NCI-H345 (cell line): Measurements from ENCODE around the gene SCYGR7.

Experiments
- DNase-seq: peaks from one replicate; lab custom pipeline; 2025; lab: John Stamatoyannopoulos, UW

The SCYGR7 gene

DNA sequence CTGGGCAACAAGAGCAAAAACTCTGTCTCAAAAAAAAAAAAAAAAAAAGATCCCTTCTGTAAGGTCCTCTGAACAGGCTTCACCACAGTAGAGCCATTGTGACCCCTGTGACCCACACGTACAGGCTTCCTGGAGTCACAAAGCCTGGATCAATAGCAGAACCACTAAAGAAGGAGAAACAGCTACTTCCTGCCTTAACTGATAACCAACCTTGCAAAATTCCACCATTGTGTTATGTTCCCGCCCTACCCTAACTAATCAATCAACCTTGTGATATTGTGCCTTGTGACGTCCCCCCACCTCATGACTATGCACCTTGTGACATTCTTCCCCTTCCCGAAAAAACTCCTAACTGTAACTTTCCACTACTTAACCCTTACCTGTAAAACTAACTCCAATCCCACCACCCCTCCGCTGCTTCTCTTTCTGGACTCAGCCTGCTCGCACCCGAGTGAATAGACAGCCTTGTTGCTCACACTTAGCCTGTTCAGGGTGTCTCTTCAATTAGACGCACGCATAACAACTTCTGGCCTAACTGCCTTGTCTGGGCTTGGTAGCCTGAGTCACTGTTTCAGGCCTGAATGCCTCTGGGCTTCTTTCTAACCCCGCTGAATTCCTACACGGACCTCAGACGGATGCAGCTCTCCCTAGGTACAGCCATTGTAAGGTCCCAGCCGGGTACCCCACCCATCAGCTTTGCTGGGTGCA lies 31.4 kb downstream of the SCYGR7 start:
- no peak for DNase-seq

DNA sequence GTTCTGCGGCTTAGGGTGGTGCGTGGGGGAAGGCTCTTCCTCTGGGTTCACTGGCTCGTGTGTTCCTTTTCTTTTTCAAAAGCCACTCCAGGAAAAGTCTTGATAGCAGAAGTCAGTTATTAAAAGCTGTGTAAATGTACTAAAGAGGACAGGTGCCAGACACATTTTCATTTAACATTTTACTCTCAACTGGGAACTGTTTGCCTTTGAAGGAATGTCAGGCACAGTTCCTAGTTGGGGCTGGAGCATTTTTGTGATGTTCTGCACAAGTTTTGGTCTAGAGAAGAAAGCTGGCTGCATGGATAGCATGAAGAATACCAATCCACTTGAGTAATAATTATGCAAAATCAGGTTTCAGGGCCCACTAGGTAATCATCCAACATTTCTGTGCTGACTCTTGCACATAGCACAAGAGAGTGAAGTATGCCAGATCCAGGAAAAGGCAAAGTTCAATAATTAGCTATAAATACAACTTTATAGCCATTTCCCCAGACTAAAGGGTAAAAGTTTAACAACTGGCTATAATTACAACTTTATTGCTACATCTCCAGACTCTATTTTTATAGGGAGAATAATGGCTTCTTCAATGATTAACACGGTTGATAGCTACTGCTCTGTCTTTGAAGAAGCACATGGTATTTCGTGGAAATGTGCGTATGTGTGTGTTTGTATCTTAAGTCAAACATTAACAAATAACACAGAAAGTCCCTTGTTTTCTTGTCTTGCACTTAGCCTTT lies 33.8 kb downstream of the SCYGR7 start:
- DNase-seq: no peak

DNA sequence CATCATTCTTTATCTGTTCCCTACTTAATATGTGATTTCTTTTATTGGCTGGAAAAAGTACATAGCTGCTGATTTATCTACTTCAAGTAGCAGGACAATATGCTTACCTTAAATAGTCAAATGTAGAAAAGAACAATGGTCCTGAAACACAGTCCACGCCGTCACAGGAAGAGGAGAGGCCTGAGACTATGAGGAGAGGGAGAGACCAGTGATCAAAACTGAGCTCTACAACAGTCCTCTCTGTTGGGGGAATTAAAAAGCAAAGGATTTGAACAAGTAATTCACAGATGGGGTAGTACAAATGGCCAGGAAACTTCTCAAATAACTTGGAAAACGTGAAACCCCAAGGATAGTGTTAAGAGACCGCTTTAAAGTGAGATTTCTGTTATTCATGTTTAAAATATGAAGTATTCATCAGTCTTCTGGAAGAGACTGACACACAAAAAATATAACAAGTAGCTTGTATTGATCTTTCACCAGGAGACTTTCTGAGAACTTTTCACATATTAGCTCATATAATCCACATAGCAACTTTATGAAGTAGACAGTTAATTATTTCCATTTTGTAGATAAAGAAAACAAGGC lies 37.7 kb downstream of the SCYGR7 start:
- DNase-seq: no peak

DNA sequence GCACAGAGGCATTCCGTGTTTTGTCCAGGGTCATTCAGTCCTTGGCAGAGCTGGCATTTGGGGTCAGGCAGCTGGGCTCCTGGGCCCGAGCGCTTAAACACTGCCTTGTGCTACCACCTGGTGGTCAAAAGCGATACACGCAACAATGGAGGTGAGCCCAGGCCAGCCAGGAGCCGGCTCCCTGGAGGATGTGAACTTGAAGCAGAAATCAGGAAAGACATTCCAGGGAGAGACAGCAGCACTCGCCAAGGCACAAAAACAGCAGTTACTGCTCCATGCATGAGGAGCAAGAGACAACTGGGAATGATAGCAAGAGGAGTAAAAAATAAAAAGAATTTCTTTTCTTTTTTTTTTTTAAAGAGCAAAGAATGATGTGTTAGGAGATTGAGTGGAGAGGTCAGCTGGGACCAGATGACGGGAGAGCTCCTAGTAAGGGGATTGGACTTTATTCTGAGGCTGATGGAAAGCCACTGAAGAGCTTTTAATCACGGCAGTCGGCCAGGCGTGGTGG lies 38.3 kb downstream of the SCYGR7 start:
- DNase-seq: peak; percentile 79

DNA sequence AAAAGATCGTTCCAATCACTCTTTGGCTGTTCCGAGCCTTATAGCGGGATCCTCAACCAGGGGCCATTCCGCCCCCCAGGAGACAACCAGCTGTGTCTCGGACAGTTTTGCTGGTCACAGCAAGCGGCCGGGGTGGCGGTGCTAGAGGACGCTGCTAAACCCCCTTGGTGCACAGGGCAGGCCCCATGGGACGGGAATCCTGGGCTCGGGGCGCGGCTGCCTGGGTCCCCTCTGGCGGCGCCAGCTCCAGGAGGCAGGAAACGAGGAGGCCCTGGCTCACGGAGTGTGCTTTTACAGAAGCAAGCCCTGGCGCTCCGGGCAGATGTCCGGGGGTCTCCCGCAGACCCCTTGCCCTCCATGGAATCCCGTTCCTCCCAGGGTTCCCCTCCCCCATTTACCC lies 39.7 kb downstream of the SCYGR7 start:
- DNase-seq: no peak

DNA sequence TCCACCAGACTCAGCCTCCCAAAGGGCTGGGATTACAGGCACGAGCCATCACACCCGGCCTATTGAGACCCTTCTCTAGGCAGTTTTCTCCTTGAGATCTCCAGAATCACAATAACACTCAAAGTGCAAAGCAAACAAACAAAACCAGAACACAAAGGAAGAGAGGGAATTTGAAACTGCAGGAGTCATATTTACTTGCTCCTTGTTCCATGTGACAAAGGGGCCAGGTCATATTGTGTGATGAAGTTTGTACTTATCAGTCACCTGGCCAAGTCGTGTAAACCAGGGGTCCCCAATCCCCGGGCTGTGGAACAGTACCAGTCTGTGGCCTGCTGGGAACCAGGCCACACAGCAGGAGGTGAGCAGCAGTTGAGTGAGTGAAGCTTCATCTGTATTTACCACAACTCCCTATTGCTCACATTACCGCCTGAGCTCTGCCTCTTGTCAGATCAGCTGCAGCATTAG lies 44.1 kb downstream of the SCYGR7 start:
- DNase-seq: peak; percentile 88

DNA sequence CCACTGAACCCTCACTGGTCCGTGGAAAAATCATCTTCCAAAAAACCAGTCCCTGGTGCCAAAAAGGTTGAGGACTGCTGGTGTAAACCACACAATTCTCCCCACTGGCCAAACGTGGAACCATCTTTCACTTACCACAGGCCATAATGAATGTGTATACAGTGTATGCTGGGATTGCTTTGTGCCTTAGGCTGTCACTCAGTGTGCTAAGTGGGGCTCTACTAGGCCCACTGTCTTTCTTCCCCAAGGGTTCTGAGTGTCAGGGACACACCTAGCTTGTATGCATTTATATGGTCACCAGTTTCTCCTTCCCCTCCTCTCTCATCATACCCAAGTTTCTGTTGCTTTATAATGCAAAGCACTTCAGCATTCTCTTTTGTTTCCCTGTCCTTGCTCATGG lies 44.8 kb downstream of the SCYGR7 start:
- DNase-seq: no peak

DNA sequence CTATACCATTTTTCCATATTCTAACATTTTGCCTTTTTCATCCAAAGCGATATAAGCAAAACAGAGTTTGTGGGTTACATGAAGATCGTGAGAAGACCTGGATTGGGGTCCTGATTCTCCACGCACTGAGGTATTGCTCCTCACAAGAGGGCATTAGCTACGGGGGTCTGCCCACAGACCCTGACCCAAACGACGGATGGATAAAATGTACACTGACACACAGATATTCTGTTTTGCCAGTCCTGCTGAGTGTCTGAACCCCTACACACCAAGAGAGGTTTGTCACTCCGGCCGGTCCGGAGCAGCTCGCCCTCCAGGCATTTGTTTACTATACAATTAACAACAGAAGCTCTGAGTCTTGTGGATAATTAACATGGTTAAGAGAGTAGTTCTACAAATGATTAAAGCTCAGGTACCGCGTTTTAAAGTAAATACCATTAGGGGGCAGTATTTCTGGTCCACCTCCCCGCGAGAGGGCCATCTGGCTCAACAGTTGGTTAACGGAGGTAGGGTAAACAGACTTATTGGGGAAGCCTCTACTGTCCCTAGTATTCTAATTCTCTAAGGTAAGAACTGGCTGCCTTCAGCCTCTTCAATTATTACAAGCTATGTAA lies 46.0 kb downstream of the SCYGR7 start:
- DNase-seq: no peak

DNA sequence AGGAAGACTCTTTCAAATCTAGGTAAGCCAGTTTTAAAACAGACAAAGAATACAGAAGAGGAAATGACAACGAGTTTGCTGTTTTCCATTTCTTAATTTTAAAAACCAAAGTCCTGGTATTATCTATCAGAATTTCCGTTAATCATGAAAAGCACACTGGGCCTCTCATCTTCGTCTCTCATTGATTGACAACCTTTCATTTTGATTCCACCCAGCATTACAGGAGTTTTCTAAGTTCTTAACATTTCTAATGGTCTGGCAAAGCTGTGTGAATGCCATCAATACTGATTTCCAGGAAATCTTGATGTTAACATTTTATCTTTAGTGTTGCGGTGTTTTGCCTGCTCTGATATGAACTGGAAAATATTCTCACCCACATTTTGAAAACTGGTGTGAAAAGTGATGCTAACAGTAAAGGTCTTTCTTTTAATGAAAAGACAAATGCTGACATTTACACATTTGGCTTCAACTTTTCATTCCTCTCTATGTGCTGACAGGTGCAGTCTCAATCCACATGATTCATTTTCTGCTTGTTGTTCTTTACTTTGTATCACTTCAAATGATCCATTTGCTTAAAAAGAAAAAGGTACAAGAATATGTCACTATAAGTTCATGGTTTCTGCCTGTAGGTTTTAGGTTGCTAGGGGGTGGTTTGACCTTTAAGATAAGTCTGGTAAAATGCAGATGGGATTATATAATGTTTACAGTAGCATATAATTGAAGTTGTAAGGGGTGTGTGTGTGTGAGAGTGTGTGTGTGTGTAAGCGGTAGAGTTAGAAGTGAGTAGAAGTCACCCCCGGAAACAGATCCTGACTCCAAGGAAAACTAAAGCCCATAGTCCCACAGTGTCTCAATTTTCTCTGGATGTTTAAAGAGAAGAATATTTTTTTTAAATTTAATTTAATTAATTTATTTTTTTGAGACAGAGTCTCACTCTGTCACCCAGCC lies 47.0 kb downstream of the SCYGR7 start:
- DNase-seq: no peak
